HS-5 (cell line): ENCODE data around the gene DUSP7.
"Not testable (repeated sequence)": the region's sequence is repeated elsewhere in the genome, so short reads cannot be mapped to it uniquely, and the experiment has no call there.

Source experiments
- DNase-seq: peaks from one replicate; pipeline ENCODE4 v3.0.0-alpha.2; 2012; ENCODE audit warnings: low read depth

The DUSP7 gene

GRCh38 chr3:52047295-52047960, 8.9 kb downstream of the DUSP7 start:
- no peak for DNase-seq

DNA sequence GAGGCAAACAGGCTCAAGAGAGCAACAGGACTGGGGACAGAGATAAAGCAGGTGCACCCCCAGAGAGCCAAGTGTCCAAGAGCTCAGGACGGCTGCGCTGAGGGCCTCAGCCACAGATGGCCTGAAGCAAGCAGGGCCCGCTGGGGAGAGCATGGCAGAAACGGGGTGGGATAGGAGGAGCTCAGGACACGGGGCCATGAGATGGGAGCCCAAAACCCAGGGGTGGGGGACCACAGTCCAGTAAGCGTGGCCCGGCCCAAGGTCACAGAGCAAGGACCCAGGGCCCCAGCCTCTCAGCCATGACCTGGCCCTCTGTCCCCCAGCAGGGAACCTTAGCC, 9.5 kb downstream of the DUSP7 start:
- DNase-seq = no peak

- DNase-seq = peak; percentile 95
These were observed 10.0 kb downstream of the DUSP7 start for GRCh38 chr3:52046186-52046901.

DNA sequence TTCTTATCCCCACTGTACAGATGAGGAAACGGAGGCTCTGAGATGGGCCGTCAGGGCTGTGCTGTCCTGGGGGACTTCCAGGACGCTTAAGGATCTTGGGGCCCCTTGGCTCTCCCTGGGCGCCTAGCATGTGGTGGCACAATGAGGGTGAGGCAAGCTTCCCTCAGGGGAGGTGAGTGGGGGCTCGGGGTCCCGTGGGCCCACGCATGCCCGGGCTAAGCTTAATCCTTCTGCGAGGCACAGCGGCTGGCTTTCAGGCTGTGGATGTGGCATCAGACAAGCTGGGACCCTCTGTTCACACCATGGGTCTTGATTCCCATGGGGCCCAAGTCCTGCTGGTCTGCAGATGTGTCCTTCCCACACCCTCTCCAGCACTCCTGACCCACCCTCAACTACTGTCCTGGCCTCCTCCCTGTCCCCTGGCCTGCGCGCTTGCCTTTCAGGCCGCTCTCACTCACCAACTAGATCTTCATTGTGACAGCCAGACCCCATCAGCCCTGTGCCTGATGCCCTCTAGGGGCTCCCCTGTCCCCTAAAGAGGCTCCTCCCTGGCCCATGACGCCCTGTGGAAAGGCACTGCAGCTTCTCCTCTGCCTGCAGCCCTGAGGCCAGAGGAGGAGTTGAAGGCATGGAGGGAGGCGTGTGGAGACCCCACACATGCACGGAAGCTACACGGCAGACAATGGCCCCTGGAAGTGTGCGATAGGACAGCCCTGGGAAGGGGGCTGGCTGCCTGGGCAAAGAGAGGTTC, 11.3 kb downstream of the DUSP7 start:
- no peak for DNase-seq

DNA sequence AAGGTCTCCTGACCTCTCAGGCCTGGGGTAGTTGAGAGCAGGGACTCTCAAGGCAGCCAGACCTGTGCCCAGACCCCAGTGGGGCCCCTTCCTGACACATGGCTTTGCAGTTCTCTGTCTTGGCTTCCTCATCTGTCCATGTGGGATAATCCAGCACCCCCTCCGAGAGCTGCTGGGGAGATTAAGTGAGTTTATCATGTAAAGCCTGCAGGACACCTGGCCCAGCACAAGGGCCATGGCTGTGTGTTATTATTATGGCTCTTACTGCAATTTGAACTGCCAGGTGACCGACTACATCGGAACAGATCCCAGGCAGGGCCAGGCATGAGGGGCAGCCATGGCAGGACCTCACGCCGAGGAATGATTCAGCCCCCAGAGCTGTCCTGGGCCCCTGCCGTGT, 12.6 kb downstream of the DUSP7 start:
- DNase-seq = no peak

- DNase-seq = not testable (repeated sequence)
These were observed 13.3 kb downstream of the DUSP7 start for GRCh38 chr3:52043039-52043438.

DNA sequence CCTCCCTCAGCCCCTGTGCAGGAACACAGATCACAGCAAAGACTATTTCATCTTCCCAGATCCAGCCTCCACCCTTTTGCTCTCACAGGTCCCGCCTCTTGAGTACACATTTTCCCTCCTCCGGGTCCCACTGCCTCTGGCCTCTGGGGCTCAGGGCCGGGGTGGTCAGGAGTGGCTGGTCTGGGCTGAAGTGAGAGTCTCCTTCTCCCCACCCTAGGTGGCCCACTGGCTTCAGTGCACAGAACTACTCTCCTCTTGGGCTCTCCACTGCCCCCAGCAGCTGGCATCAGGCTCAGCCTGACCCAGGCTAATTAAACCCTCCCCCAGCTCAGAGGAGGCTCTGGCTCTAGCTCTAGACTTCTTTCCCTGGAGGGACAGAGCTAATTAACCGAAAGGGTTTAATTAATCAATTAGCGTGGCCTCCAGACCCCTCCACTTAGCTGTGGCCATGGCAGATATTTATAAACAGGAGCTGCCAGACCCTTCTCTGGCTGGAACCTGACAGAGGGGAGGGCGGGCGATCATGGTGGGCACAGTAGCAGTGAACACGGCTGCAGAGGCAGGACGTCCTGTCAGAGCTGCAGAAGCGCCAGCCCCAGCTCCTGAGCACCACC, 15.1 kb downstream of the DUSP7 start:
- no peak for DNase-seq

DNA sequence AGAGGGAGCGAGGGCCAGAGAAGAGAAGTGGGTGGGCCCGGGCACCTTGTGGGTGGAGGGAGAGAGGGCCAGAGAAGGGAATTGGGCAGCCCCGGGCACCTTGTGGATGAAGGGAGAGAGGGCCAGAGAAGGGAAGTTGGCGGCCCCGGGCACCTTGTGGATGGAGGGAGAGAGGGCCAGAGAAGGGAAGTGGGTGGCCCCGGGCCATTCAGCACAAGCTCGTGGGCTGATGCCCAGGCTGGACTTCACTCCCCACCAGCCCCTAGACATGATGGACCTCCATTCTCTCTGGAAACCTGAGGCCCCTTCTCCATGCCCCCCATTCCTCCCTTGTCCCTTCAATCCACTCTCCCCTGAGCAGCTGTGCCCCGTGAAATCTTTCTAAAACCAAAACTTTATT, 15.8 kb downstream of the DUSP7 start:
- DNase-seq = no peak

GRCh38 chr3:52039846-52040245, 16.5 kb downstream of the DUSP7 start:
- DNase-seq = no peak

- DNase-seq = no peak
These were observed 16.9 kb downstream of the DUSP7 start for GRCh38 chr3:52039426-52039825.

DNA sequence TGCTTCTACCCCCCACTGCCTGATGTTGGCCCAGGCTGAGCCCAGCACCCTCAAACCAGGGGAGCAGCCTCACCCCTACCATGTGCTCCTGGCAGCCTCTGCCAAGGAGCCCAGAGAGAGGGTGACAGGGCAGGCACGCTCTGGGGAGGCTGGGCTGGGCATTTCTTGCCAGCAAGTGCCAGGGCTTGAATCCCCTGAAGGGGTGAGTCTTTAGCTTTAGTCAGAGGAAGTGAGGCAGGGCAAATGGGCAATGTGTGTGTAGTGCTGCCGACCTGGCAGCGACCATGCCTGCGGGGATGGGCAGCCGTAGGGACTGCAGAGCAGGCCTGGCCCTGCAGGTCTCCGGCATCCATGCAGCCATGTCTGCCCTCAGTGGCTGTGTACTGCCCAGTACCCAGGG, 18.1 kb downstream of the DUSP7 start:
- DNase-seq = no peak

DNA sequence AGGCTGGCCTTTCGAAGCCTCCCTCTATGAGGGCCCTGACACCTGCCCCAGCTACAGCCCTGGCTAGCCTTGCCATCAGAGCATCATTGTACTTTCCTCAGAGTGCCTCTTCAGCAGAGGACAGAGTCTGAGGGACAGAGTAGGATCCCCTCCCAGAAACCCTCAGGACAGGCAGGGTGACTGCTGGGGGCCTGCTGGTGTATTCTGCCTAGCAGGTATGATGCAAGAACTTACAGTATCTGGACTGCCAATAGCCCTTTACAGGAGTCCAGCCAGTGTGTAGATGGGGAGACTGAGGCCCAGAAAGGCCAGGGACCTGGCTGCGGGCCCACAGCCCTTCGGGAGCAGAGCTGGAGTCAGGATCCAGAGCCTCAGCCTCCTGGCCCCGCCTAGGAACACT, 19.1 kb downstream of the DUSP7 start:
- DNase-seq = no peak

DNA sequence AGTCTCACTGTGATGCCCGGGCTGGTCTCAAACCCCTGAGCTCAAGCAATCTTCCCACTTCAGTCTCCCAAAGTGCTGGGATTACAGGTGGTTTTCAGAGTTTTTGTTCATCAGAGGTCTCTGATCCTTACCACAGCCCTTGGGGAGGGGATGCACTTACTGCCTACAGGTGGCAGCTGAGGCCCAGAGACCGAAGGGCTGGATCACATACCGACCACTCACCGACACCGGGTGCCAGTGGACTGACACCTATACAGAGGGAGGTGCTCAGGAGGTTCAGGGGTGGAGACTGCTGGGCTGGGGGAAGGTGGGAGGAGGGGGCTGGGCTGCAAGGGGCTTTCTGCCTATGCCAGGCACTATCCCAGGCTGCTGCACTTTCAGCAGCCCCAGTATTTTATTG, 19.5 kb downstream of the DUSP7 start:
- no peak for DNase-seq

- no peak for DNase-seq
These were observed 20.1 kb downstream of the DUSP7 start for GRCh38 chr3:52036222-52036694.

DNA sequence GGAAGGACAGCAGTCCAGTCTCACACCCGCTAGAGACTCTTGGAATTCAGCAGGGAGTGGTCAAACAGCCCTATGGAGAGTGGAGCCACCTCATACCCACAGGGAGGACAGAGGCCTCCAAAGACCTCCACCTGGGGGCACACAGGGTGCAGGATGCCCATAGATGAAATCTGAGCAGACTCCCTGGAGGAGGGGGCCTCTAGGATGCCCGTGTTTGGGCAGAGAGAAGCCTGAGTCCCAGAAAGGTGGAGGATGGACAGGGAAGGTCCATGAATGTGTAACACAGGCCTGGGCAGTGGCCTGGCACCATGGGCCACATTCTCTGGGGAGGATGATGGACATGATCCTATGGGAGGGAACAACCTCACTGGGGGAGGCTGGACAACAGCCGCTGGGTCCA, 21.7 kb downstream of the DUSP7 start:
- no peak for DNase-seq

DNA sequence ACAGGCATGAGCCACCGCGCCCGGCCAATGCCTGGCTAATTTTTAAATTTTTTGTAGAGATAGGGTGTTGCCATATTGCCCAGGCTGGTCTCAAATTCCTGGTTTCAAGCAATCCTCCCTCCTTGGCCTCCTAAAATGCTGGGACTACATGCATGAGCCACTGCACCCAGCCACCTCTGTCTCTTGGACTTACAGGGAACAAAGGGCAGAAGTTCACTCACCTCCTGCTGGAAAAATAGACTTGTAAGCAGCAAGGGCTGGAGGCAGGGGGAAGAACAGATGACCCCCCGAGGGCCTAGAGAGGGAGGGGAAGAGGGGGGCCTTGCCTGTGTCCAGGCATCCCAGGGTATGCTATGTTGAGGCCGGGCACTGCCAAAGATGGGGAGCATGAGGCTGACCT, 22.2 kb downstream of the DUSP7 start:
- no peak for DNase-seq

DNA sequence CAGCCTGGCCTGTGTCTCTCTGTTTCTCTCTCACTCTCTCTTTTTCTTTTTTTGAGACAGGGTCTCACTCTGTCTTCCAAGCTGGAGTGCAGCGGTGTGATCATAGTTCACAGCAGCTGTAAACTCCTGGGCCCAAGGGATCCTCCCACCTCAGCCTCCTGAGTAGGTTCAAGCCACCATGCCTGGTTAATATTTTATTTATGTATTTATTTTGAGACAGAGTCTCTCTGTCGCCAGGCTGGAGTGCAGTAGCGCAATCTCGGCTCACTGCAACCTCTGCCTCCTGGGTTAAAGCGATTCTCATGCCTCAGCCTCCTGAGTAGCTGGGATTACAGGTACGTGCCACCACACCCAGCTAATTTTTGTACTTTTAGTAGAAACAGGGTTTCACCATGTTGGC, 22.6 kb downstream of the DUSP7 start:
- DNase-seq = not testable (repeated sequence)

GRCh38 chr3:52032702-52033408, 23.5 kb downstream of the DUSP7 start:
- no peak for DNase-seq

DNA sequence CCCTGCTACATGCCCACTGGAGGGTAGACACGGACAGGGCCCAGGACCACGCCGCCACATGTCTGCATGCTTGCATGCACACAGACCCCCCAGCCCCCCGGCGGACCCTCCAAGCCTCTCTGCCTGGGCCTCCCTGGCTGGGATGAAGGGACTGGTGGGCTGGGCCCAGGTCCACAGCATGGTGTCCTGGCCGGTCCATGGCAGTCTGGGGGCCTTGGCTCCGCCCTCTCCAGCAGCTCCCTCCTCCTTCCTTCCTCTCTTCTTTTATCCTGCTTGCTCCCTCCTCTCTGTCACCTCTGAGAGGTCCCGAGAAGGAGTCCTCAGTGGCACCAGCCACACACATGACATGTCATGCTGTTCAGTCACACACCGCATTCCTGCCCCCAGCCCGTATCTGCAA, 24.5 kb downstream of the DUSP7 start:
- no peak for DNase-seq

- DNase-seq = no peak
These were observed 25.6 kb downstream of the DUSP7 start for GRCh38 chr3:52030714-52031310.

GRCh38 chr3:52029535-52029934, 26.8 kb downstream of the DUSP7 start:
- no peak for DNase-seq

GRCh38 chr3:52029053-52029452, 27.3 kb downstream of the DUSP7 start:
- DNase-seq = no peak
